GM23248 (cell line): ENCODE data around the gene SULT1C2. TPM values are rescaled to one million over a fixed set of nuclear protein-coding genes. Genes with fewer than 3 reads are reported as not detected.
"Not testable (repeated sequence)": the region's sequence is repeated elsewhere in the genome, so short reads cannot be mapped to it uniquely, and the experiment has no call there.

Experiments
- DNase-seq: peaks from one replicate; pipeline ENCODE4 v3.0.0-alpha.2; 2015
- H2AFZ ChIP-seq: fragments of 200-600 bp; sonication (generic); 2 replicates; pipeline ENCODE4 v1.6.1; 2016; ENCODE audit warnings: antibody characterized with exemption
- H3F3A ChIP-seq: fragments of 200-600 bp; sonication (generic); 2 replicates; pipeline ENCODE4 v1.6.1; 2016; ENCODE audit warnings: mild to moderate bottlenecking, antibody characterized with exemption, mixed run types; ENCODE audit not compliant: insufficient read depth
- H3K27ac ChIP-seq: fragments of 200-600 bp; sonication (generic); 2 replicates; pipeline ENCODE4 v1.5.1; 2016; ENCODE audit warnings: mild to moderate bottlenecking
- H3K27me3 ChIP-seq: fragments of 200-600 bp; sonication (generic); replicated peaks from 2 replicates; pipeline ENCODE4 v1.6.1; 2016; ENCODE audit warnings: mild to moderate bottlenecking; ENCODE audit not compliant: insufficient read depth
- H3K36me3 ChIP-seq: fragments of 200-600 bp; sonication (generic); 2 replicates; pipeline ENCODE4 v1.6.1; 2016; ENCODE audit warnings: low read depth, mild to moderate bottlenecking
- H3K4me1 ChIP-seq: fragments of 200-600 bp; sonication (generic); 2 replicates; pipeline ENCODE4 v1.6.1; 2016; ENCODE audit warnings: mild to moderate bottlenecking; ENCODE audit not compliant: insufficient read depth
- H3K4me2 ChIP-seq: fragments of 200-600 bp; sonication (generic); one replicate; pipeline ENCODE4 v1.6.1; 2016; ENCODE audit warnings: mild to moderate bottlenecking; ENCODE audit not compliant: unreplicated experiment
- H3K4me3 ChIP-seq: fragments of 200-600 bp; sonication (generic); 2 replicates; pipeline ENCODE4 v1.5.1; 2016; ENCODE audit warnings: mild to moderate bottlenecking
- H3K79me2 ChIP-seq: fragments of 200-600 bp; sonication (generic); 2 replicates; pipeline ENCODE4 v1.6.1; 2016; ENCODE audit warnings: mild to moderate bottlenecking; ENCODE audit not compliant: insufficient read depth
- H3K9ac ChIP-seq: fragments of 200-600 bp; sonication (generic); 2 replicates; pipeline ENCODE4 v1.6.1; 2016; ENCODE audit warnings: mild to moderate bottlenecking
- H3K9me2 ChIP-seq: fragments of 200-600 bp; sonication (generic); 2 replicates; pipeline ENCODE4 v1.6.1; 2016; ENCODE audit warnings: mixed run types, mild to moderate bottlenecking, moderate library complexity; ENCODE audit not compliant: insufficient read depth
- H3K9me3 ChIP-seq: fragments of 200-600 bp; sonication (generic); one replicate; pipeline ENCODE4 v1.6.1; 2017; ENCODE audit warnings: low read depth
- H4K20me1 ChIP-seq: fragments of 200-600 bp; sonication (generic); 2 replicates; pipeline ENCODE4 v1.6.0; 2016; ENCODE audit not compliant: insufficient read depth
- EZH2 ChIP-seq: fragments of 200-600 bp; sonication (generic); IDR thresholded peaks from 2 replicates; pipeline ENCODE4 v1.6.1; 2018; ENCODE audit warnings: antibody characterized with exemption, mild to moderate bottlenecking; ENCODE audit not compliant: insufficient read depth, poor library complexity, severe bottlenecking
- EZH2phosphoT487 ChIP-seq: fragments of 200-600 bp; sonication (generic); IDR thresholded peaks from 2 replicates; pipeline ENCODE4 v1.6.1; 2018; ENCODE audit warnings: antibody characterized with exemption, moderate library complexity, mild to moderate bottlenecking, low read depth; ENCODE audit not compliant: insufficient read depth
- WGBS, 2 experiments: methylation state at CpG; one replicate each; pipeline ENCODE4 v1.1.6; 2015 to 2017; ENCODE audit warnings: low lambda C conversion rate in 2 of 2, low coverage in 1 of 2; ENCODE audit errors: missing lambda C conversion rate in 2 of 2; 5-methylcytosine and 5-hydroxymethylcytosine counted together
- in situ Hi-C: fragments of 300-500 bp; cut with MboI; formaldehyde crosslinking; loops from 2 replicates; pipeline ENCODE4 v1.15.0; 2020
- polyA plus RNA-seq: library from polyadenylated mRNA; unstranded; fragments of >200 nt; fragmentation: Nextera tagmentation; extraction: Ambion mirVana; gene quantifications from 2 replicates; pipeline ENCODE4 v1.2.1, GENCODE V29; 2016
- total RNA-seq: library from RNA; depleted of rRNA; stranded (reverse); fragments of >200 nt; shearing (Covaris generic); gene quantifications from 2 replicates; pipeline ENCODE4 v1.2.3, GENCODE V29; 2014

SULT1C2 gene
- total and polyA plus RNA-seq, 2 experiments from 2014 or later = not detected

- Histone ChIP-seq H3K9me3 (no peaks in the 10 kb centered on the region), H3K27ac (no peak overlapping the region), H3K9me2 (no peaks in the 10 kb centered on the region), H2AFZ (0 out of 2 replicates have a peak overlapping the region, but pooled peaks have one; percentile 22), H3K9ac (no peak overlapping the region), H3F3A (no peaks in the 10 kb centered on the region), H3K36me3 (no peaks in the 10 kb centered on the region), H3K27me3 (peaks cover 8% of the 10 kb centered on the region; the same call in 1 of the 2 replicates), H3K4me3 (no peak overlapping the region), H3K4me2 (no peak overlapping the region), H3K79me2 (no peaks in the 10 kb centered on the region), H3K4me1 (peaks cover 9% of the 10 kb centered on the region; the same call in 1 of the 2 replicates), H4K20me1 (no peaks in the 10 kb centered on the region)
- 42 to 45% methylated on average over 2 of the region's 2 CpGs for WGBS, 2 experiments
- DNase-seq = no peak
- TF ChIP-seq EZH2 (no peak), EZH2phosphoT487 (no peak)
- in situ Hi-C loops = no loop called here
Observed at GRCh38 chr2:108349571-108349928, 60.9 kb downstream of the SULT1C2 start.

DNA sequence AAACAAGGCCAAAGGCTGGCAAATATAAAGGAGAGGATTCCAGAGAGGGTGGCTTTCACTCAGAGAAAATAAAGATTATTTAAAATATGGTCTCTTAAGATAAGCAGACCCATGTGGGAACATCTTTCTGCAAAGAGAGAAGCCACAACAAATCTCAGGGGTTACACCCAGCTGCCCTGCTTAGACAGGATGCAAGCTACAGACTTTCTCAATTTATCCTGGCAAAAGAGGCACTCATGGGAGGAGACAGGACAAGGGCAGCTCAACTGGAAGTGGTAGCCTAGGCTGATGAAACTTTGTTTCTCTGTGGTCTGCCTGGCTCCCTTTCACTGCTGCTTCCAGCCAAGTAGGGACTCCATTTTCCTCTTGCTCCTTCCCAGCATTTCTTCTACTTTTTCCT, 63.2 kb downstream of the SULT1C2 start:
- TF ChIP-seq EZH2phosphoT487 (no peak), EZH2 (no peak)
- in situ Hi-C loops = no loop called here

DNA sequence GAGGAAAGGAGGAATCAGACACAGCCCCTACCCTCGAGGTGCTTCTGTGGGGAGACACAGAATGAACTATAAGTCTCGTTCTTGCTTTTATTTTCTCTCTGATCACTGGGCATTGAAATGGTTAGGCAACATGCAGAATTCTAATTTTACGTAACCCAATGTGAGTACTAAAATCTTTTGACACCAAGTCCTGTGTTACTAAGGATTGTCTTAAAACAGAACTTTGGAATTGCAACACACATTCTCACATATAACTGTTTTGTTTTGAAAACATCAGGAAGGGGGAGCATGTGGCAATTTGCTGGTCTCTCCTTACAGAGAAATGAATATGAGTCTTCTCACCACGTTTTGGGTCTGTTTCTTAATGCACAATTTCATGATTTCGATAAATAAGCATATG, 65.4 kb downstream of the SULT1C2 start:
- no peaks in the 10 kb centered on the region for H4K20me1 ChIP-seq
- H3K27me3 ChIP-seq = no peaks in the 10 kb centered on the region
- H3K79me2 ChIP-seq = no peaks in the 10 kb centered on the region
- no peak for DNase-seq
- H3K9ac ChIP-seq = no peak overlapping the region
- no peak overlapping the region for H3K4me3 ChIP-seq
- TF ChIP-seq EZH2phosphoT487 (no peak), EZH2 (no peak)
- H3K4me2 ChIP-seq = no peak overlapping the region
- H3K9me3 ChIP-seq = no peaks in the 10 kb centered on the region
- H3K9me2 ChIP-seq = no peaks in the 10 kb centered on the region
- H3F3A ChIP-seq = no peaks in the 10 kb centered on the region
- no peaks in the 10 kb centered on the region for H3K36me3 ChIP-seq
- H3K27ac ChIP-seq = no peak overlapping the region
- 61 to 63% methylated on average over 5 of the region's 5 CpGs for WGBS, 2 experiments
- peaks cover 9% of the 10 kb centered on the region; the same call in 1 of the 2 replicates for H3K4me1 ChIP-seq
- peak overlapping the region; percentile 37; the same call in 1 of the 2 replicates for H2AFZ ChIP-seq
- in situ Hi-C loops = no loop called here

More for the DNA sequence above, 63.2 kb downstream of the SULT1C2 start:
- Histone ChIP-seq H3K4me3 (no peak overlapping the region), H3K27me3 (peaks cover 1% of the 10 kb centered on the region; the same call in 1 of the 2 replicates), H3K4me2 (no peak overlapping the region), H3K4me1 (peaks cover 9% of the 10 kb centered on the region; the same call in 1 of the 2 replicates), H3K79me2 (no peaks in the 10 kb centered on the region), H3F3A (no peaks in the 10 kb centered on the region), H3K9me2 (no peaks in the 10 kb centered on the region), H2AFZ (peak overlapping the region; percentile 71), H3K27ac (peak overlapping the region; percentile 41; the same call in 1 of the 2 replicates), H4K20me1 (no peaks in the 10 kb centered on the region), H3K36me3 (no peaks in the 10 kb centered on the region), H3K9ac (no peak overlapping the region), H3K9me3 (no peaks in the 10 kb centered on the region)
- DNase-seq = peak; percentile 59

GRCh38 chr2:108355906-108356734, 67.4 kb downstream of the SULT1C2 start:
- H3K4me2 ChIP-seq = no peak overlapping the region
- no peak overlapping the region for H2AFZ ChIP-seq
- no peak overlapping the region for H3K9ac ChIP-seq
- WGBS, 2 experiments = 35 to 41% methylated on average over 2 of the region's 2 CpGs
- H3K27ac ChIP-seq = no peak overlapping the region
- H3K27me3 ChIP-seq = no peaks in the 10 kb centered on the region
- in situ Hi-C loops = no loop called here
- no peak overlapping the region for H3K4me3 ChIP-seq
- DNase-seq = no peak
- no peaks in the 10 kb centered on the region for H3F3A ChIP-seq
- H3K79me2 ChIP-seq = no peaks in the 10 kb centered on the region
- no peaks in the 10 kb centered on the region for H4K20me1 ChIP-seq
- no peaks in the 10 kb centered on the region for H3K9me2 ChIP-seq
- H3K36me3 ChIP-seq = no peaks in the 10 kb centered on the region
- TF ChIP-seq EZH2 (no peak), EZH2phosphoT487 (no peak)
- H3K9me3 ChIP-seq = no peaks in the 10 kb centered on the region
- peaks cover 9% of the 10 kb centered on the region; the same call in 1 of the 2 replicates for H3K4me1 ChIP-seq

DNA sequence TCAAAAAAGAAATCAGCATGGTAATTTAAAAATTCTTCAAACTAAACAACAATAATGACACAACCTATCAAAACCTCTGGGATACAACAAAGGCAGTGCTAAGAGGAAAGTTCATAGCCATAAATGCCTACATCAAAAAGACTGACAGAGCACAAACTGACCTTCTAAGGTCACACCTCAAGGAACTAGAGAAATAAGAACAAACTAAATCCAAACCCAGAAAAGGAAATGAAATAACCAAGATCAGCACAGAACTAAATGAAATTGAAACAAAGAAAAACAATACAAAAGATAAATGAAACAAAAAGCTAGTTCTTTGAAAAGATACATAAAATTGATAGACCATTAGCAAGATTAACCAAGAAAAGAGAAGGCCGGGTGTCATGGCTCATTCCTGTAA, 70.6 kb downstream of the SULT1C2 start:
- H3K27me3 ChIP-seq, H3K79me2 ChIP-seq, H3K4me2 ChIP-seq, in situ Hi-C loops, H2AFZ ChIP-seq, H4K20me1 ChIP-seq, H3K9me2 ChIP-seq, DNase-seq, H3K9me3 ChIP-seq, H3K9ac ChIP-seq, H3F3A ChIP-seq, H3K36me3 ChIP-seq, H3K27ac ChIP-seq, H3K4me3 ChIP-seq: not testable (repeated sequence)
- WGBS, 2 experiments = 87 to 90% methylated on average over 1 of the region's 1 CpG
- peaks cover 13% of the 10 kb centered on the region for H3K4me1 ChIP-seq
